NCI-H1436 treated with DMSO at 0.1 percent for 48 hours (cell line): Measurements from ENCODE around the gene LTO1.

Experiments used
- DNase-seq: peaks from one replicate; lab custom pipeline; 2025; lab: John Stamatoyannopoulos, UW

The LTO1 gene

DNA sequence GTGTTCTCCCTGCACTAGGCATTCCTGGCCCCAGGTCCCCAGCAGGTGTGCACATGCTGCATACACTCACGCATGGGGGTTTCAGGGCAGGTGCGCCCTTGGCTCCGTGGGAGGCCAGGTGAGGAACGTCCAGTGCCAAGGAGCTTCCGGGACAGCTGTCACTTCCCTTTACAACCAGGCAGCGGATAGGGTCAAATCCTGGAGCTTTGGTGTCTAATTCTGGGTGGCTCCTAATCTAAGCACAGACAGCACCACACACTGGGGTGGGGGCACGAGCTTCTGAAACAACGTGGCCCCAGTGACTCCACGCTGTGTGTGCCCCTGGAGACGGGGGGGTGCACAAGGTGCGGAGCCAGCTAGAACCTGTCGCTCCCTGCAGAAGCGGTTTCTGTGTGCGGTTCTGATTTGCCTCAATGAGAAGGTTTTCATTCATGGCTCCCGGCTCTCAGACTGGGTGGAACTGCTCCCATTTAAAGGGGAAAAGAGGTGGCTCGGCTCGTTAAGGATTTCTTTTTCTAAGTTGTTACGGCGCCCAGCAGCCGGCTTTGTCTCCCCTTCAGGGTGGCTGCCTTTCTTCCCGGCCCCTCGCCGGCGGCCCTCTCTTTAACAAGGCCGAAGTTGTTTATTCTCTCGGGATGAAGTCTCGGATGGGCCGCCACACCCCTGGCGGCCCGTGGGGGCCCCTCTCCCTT lies 29.2 kb downstream of the LTO1 start:
- no peak for DNase-seq

DNA sequence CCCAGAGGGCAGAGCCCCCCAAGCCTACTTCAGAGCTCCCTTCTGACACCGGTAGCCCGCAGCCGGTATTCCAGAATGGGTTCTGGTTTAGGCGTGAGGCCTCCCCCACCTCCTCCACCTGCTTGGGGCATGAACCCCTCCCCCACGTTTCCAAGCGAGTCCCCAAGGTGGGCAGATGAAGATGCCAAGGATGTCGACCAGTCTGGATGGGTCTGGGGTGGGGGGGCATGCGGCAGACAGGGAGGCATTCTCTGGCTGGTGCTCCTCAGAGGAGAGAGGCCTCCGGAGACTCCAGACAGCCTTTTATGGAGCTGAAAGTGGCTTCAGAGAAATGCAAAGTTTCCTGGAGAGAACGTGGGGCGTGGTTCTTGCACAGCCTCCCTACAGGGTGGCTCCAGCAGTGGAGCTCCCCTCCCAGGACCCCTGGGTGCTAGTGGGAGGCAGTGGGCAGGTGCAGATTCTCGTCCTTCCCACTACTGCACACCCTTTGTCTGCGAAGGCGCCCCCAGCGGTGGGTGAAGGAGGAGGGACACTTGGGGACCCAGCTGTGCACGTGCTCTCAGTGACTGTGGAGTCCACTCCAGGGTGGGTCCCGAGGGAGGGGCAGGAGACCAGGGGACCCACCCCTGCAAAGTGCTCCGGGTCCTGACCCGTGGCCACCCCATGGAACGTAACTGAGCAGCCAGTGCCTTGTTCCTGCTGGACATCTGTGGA lies 30.0 kb downstream of the LTO1 start:
- no peak for DNase-seq

DNA sequence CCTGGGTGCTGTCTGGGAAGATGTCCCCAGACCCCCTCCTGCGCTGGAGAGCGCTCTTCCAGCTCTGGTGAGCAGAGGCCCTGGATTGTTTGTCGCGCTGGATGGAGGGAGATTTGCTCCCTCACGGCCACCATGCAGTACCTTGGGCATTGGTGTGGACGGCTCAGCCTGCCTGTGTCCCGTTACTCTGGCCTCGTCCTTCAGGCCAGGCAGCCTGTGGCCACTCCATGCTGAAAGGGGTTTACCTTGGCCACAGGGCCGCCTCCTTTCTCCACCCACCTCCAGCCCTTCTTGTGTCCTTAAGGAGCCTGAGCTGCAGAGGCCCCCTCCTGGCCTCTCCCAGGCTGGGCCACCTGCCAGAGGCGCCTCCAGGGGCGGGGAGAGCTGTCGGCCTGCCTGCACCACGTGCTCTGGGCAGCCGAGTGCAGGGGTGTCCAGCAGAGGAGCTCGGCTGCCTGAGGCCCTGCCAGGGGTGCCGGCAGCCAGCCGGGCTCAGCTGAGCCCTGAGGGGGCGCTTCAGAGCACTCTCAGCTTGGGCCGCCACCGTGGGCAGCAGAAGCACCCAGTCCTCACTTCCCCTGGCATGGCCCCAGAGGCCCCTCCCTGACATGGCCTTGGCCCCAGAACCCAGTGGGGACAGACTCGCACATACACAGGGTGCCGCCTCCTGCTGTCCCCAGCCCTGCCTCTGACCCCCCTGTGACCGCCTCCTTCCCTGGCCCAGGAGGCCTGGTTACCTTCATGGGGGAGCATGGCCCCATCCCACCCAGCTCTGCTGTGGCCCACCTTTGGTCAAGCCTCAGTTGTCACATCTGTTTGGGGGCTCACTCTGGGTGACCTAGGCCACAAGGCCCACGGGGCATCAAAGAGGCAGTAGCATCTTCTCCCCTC lies 30.8 kb downstream of the LTO1 start:
- DNase-seq, result no peak

DNA sequence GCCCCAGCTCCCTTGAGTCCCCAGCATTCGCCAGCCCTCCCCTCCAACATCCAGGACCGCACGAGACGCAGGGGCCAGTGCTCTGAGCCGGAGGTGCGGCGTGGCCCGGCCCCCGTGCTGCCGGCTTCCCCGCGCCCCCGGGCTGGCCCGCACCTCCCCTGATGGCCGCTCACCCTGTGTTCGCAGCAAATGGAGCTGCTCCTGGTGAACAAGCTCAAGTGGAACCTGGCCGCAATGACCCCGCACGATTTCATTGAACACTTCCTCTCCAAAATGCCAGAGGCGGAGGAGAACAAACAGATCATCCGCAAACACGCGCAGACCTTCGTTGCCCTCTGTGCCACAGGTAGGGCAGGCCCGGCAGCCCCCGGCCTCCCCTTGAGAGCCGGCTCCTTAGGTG lies 31.5 kb downstream of the LTO1 start:
- no peak for DNase-seq

DNA sequence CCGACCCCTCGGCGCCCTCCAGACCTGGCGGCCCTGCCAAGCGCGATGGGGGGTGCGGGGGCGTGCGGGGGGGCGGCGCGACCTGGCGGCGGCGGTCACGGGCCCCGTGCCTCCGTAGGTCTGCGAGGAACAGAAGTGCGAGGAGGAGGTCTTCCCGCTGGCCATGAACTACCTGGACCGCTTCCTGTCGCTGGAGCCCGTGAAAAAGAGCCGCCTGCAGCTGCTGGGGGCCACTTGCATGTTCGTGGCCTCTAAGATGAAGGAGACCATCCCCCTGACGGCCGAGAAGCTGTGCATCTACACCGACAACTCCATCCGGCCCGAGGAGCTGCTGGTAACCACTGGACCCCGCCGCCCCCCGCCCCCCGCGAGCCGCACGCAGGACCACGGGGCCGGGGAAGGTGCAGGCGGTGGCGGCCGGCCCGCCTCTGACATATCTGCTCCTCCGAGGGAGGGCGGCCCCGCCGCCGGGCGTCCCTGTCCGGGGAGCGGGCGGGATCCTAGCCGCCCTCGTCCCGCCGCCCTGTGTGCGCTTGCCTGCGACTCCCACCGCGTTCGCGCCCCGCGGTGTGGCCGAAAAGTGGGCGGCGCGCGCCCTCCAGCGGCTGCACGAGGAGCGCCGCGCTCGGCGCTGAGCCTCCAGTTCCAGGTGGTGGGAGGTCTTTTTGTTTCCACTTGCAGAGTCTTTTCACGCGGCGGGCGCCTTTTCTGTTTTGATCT lies 32.1 kb downstream of the LTO1 start:
- no peak for DNase-seq

DNA sequence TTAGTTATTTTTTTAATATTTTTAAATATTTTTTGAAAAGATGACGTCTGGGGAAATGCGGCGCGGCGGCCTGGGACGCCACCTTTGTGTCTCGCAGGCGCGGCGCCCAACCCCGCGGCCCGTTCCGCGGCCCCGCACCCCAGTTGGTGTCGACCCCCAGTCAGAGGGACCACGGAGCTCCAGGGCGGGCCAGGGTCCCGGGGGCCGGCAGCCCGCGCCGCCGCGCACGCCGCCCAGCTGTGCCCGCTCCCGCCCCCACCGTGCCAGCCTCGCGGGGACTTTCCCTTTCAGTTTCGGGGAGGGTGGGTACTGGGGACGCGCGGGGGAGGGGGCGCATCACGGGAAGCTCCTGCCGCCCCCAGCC lies 32.6 kb downstream of the LTO1 start:
- no peak for DNase-seq

DNA sequence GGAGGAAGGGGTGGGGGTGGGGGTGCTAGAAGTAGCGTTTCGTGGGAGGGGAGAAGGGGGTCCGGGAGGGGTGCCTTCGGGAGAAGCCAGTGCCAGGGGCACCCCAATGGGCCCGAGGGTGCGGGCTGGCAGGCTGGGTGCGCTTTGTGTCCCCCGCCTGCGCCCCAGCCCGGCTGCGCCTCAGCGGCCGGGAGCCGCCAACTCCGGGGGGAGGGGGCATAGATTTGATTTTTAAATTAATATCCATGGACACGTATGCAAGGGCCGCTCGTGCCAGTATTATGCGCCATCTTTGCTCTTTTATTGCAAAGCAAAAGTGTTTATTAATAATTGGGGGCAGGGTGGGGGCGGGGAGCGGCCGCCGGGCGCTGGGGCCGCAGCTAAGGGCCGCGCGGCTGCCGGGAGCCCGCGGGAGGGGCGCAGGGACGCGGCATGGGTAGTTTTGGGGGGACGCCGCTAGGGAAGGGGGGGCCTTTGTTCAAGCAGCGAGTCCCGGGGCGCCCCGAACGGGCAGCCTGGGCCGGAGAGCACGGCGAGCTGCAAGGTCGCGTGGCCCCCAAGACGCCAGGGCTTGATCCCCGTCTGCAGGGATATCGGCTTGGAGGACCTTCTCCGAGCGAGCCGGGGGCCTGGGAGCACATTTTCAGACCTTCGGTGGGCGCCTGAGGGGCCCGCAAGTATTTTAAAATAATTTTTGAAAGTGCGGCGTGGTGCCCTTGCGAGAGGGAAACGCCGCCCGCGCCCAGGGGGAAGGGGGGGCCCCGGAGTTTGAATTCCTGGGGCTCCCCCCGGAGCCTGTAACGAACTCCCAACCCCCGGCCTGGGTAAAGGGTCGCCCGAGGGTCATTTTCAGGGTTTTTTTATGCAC lies 33.2 kb downstream of the LTO1 start:
- DNase-seq, result no peak

DNA sequence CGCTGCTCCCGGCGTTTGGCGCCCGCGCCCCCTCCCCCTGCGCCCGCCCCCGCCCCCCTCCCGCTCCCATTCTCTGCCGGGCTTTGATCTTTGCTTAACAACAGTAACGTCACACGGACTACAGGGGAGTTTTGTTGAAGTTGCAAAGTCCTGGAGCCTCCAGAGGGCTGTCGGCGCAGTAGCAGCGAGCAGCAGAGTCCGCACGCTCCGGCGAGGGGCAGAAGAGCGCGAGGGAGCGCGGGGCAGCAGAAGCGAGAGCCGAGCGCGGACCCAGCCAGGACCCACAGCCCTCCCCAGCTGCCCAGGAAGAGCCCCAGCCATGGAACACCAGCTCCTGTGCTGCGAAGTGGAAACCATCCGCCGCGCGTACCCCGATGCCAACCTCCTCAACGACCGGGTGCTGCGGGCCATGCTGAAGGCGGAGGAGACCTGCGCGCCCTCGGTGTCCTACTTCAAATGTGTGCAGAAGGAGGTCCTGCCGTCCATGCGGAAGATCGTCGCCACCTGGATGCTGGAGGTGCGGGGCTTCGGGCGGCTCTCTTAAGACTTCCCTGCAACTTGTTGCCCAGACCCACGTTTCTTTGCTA lies 34.1 kb downstream of the LTO1 start, which contains the start of gene CCND1:
CCND1 (plus strand) TSS at position 162 of the 587 bp plus-strand sequence; CDS start at position 320, 158 bp downstream.
- DNase-seq, result no peak

DNA sequence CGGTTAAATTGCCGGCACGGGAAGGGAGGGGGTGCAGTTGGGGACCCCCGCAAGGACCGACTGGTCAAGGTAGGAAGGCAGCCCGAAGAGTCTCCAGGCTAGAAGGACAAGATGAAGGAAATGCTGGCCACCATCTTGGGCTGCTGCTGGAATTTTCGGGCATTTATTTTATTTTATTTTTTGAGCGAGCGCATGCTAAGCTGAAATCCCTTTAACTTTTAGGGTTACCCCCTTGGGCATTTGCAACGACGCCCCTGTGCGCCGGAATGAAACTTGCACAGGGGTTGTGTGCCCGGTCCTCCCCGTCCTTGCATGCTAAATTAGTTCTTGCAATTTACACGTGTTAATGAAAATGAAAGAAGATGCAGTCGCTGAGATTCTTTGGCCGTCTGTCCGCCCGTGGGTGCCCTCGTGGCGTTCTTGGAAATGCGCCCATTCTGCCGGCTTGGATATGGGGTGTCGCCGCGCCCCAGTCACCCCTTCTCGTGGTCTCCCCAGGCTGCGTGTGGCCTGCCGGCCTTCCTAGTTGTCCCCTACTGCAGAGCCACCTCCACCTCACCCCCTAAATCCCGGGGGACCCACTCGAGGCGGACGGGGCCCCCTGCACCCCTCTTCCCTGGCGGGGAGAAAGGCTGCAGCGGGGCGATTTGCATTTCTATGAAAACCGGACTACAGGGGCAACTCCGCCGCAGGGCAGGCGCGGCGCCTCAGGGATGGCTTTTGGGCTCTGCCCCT lies 34.7 kb downstream of the LTO1 start:
- no peak for DNase-seq

DNA sequence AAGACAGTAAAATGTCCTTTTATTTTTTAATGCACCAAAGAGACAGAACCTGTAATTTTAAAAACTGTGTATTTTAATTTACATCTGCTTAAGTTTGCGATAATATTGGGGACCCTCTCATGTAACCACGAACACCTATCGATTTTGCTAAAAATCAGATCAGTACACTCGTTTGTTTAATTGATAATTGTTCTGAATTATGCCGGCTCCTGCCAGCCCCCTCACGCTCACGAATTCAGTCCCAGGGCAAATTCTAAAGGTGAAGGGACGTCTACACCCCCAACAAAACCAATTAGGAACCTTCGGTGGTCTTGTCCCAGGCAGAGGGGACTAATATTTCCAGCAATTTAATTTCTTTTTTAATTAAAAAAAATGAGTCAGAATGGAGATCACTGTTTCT lies 35.3 kb downstream of the LTO1 start:
- DNase-seq, result no peak

DNA sequence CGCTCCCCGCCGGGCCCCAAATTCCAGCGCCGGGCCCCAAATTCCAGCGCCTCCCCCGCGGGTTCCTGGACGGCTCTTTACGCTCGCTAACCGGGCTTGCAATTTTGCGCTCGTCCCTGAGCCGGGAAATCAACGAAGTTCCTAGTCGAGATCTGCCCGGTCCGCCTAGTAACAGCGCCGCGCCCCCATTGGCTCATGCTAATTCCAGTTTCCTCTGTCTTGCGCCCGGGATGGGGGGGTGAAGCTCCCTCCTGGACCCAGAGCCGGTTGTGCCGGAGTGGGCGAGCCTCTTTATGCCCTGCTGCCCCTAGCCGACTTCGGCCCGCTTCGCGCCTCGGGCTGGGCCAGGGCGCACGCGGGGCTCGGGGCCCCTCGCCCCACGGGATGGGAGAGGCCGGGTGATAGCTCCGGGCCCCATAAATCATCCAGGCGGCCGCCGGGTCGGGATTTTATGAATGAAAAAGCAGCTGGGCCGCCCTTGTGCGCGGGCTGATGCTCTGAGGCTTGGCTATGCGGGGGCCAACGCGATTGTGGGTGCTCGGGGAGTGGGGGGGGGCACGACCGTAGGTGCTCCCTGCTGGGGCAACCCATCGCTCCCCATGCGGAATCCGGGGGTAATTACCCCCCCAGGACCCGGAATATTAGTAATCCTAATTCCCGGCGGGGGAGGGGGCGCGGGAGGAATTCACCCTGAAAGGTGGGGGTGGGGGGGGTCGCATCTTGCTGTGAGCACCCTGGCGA lies 36.0 kb downstream of the LTO1 start:
- no peak for DNase-seq

DNA sequence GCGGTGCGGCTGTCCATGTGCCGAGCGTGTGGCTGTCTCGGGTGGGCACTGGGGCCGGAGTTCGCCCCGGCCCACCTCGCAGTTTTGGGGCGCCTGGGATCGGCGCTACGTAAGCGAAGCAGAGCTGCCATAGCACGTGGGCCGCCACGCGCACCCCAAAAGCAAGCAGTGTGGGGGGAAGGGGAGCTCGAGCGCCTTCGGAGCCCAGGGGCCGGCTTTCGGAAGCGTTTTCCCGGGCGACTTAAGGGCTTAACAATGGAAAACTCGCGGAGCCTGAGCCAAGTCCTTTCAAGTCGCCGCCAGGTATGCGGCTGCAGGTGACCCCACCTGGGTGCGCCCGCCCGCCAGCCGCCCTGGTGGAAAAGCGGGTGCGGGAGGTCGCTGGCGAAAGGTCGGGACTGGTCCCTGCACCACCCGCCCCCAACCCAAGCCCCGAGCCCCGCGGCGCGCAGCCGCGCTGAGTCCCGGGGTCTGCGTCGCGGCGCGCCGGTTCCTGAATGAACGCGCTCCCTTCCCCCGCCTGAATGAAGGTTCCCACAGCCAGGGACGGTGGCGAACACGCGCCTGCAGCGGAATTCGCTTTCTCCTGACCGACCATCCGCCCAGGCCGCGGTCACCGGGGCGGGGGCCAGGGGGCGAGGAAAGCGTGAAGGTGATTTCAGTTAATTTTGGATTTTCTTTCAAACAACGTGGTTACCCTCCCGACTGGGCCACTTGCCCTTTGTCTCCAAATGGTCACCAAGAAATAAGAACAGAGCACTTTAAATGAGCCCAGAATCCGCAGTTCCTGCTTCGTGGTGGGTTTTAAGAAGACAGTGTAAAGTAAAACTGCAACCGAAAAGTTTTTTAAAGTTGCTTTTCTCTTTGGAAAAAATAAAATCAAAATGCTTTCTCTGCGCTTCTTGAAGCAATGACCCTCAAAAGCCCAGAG lies 36.9 kb downstream of the LTO1 start:
- DNase-seq, result no peak

DNA sequence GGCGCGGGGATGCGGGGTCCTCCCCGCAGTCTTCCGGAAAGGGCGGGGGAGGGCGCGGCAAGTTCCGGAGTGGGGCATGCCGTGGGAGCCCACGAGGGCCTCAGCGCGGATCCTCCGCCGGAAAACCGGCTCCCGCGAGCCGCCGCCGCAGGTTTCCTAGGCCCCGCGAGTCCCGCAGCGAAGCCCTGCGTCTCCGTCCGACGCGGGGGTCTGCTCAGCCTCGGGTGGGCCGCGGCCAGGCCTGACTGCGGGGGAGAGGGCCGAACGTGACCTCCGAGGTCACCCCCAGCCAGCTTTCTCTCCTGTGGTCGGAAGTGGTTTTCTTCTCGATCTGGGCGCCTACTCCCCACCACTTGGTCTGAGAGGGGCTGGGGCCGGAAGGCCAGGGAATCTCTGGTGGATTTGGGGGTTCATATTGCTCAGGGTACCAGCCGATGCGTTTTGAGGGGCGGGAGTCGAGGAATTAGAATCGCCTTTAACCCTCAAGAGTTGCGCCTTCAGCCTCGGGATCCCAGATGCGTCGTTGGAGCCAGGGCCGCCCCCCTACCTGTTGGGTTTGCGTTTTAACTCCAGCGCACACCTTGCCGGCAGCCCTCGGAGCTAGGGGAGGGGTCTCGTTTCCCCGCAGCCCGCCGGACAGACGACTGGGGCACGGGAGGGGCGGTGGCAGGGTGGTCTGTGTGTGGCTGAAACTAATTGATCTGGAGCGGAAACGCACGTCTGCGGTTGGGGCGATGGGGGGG lies 37.8 kb downstream of the LTO1 start:
- no peak for DNase-seq

DNA sequence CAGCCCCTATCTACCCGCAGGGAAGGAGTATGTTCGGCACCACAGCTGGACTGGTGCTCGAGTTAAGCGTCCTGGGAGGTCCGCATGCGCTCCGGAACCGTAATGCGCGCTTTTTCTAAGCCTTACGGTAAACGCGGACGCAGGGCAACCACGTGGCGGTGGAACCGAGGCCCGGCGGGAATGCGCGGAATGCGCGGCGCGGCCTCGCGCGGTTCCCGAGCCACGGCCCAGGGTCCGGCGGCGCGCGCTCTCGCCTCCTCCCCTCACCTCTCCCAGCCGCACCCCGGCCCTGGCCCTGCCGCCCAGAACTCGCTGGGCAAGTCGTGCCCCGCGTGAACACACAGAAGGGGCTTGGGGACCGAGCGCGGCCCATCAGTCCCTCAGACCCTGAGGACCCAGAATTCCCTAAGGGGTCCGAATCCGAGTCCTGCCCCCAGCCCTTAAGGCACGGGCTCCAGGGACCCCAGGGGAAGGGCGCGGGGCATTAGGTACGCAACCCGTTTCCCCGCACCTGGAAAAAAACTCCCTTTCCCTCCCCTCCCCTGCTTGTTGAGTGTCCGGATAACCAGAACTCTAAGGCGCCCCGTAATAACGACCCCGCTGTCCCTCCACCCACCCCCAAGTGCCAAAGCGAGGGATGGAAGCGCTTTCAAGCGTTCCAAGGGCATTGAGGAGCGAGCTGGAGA lies 38.5 kb downstream of the LTO1 start:
- no peak for DNase-seq

DNA sequence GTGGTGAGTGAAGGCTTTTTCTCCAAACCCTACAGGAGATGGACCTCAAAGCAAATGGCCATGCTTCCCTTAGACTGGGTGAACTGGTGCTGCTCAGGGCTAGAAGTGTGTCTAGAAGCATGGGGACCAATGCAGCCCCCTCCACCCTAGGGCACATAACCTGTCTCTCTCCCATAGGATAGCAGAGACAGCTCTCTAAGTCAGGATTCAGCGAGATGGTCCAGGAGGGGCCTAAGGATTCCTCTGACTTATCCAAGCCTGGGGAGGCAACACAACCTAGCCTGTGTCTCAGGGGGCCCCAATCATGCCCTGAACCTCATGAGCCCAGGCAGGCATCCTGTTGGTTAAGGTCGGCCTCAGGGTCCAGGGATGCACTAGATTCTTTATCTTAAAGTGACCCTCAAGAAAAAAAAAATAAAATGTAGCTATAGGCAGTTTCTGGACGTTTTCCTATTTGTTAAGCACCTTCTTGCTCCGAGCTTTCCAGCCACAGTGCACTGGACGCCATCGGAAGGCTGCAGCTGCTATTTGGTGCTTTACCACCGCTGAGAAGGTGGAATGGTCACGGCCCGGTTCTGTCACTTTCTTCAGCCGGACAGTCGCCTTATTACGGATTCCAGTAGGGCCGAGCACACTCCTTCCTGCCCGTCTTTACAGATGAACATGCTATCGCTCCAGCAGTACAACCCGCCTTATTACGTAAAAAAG lies 39.2 kb downstream of the LTO1 start:
- DNase-seq, result no peak

DNA sequence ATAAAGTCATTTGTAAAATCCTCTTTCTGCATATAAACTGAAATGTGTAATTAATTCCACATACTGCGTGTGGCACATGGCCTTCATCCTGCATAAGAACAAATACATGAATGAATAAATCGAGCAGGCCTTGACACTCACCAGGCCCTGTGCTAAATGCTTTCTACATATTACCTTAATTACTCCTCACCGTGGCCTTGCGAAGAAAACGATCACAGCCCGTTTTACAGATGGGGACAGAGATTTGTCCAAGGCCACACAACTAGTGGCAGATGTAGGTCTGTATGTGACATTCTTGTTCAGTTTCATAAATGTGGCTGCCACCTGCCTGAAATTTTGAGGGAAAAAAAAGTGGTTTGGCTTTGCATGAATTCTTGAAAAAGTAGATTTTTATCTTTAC lies 40.0 kb downstream of the LTO1 start:
- no peak for DNase-seq
